Right atrium auricular region (tissue), 2 donors: Measurements from ENCODE around the gene OR6K2. TPM values are rescaled to one million over a fixed set of nuclear protein-coding genes. Genes with fewer than 3 reads are reported as not detected.

Experiments used
- DNase-seq: peaks from one replicate; pipeline ENCODE4 v3.0.0-alpha.2; 2019; ENCODE audit warnings: low spot score
- H3K27ac ChIP-seq, 2 donors: fragments of 200-600 bp; sonication (generic); 1 replicate in 1 of 2; 2 replicates in 1 of 2; pipeline ENCODE4 v1.5.1; 2016 to 2019
- H3K27me3 ChIP-seq, 2 donors: fragments of 200-600 bp; sonication (generic); one replicate each; pipeline versions ENCODE4 v1.5.1 to v1.6.0; 2017 to 2019
- H3K36me3 ChIP-seq: fragments of 200-600 bp; sonication (generic); one replicate; pipeline ENCODE4 v1.5.1; 2016
- H3K4me1 ChIP-seq, 2 donors: fragments of 200-600 bp; sonication (generic); one replicate each; pipeline versions ENCODE4 v1.5.1 to v1.6.0; 2017 to 2019
- H3K4me3 ChIP-seq, 2 donors: fragments of 200-600 bp; sonication (generic); 1 replicate in 1 of 2; 2 replicates in 1 of 2; pipeline ENCODE4 v1.5.1; 2017 to 2019; ENCODE audit warnings: mild to moderate bottlenecking in 1 of 2, moderate library complexity in 1 of 2
- H3K9me3 ChIP-seq, 2 donors: fragments of 200-600 bp; sonication (generic); one replicate each; pipeline ENCODE4 v1.5.1; 2019
- CTCF ChIP-seq, 2 donors: fragments of 200-600 bp; sonication (generic); IDR thresholded peaks; one replicate each; pipeline ENCODE4 v1.5.1; 2019; ENCODE audit warnings: antibody characterized with exemption in 2 of 2
- total RNA-seq, 2 donors: library from RNA; depleted of rRNA; stranded (reverse); fragments of >200 nt; gene quantifications; one replicate each; pipeline ENCODE4 v1.1.0, GENCODE V29; 2016

Gene OR6K2
- total RNA-seq, result not detected

DNA sequence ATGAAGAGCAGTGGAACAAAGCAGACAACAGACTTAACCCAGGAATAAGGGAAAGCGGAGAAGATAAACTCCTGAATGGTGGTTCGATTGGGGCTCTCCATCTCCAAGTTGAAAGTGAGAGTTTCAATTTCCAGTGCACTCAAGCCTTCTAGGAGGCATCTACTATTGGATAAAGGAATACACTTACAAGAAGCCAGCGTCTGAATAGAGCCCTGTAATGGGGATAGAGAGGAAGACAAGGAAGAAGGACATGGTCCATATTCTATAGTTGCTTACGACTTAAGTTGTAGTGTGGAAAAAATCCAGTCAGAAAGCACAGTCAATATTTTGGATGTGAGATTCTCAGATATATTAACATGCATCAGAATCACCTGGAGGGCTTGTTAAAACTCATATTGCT, at the start of gene OR6K2:
TSS of gene OR6K2 (minus strand) at position 101 of the 400 bp plus-strand sequence. CDS start at position 101, 0 bp downstream.
- Histone ChIP-seq H3K9me3 (no peaks in the 10 kb centered on the region), H3K27ac (no peak within 1 kb of the TSS), H3K36me3 (no peaks in the 10 kb centered on the region), H3K4me1 (no peaks in the 10 kb centered on the region), H3K27me3 (no peaks in the 10 kb centered on the region), H3K4me3 (no peak within 1 kb of the TSS)
- no peak for TF ChIP-seq CTCF (IDR thresholded peaks at IDR 0.05)
- DNase-seq, result no peak

- Histone ChIP-seq H3K27me3 (no peaks in the 10 kb centered on the region), H3K27ac (no peak overlapping the region), H3K4me3 (no peak overlapping the region), H3K9me3 (no peaks in the 10 kb centered on the region), H3K4me1 (no peaks in the 10 kb centered on the region), H3K36me3 (no peaks in the 10 kb centered on the region)
- no peak for DNase-seq
- no peak for TF ChIP-seq CTCF (IDR thresholded peaks at IDR 0.05)
Observed at GRCh38 chr1:158735848-158736247, 35.4 kb upstream of the OR6K2 start.

- TF ChIP-seq CTCF (IDR thresholded peaks at IDR 0.05), result no peak
- H3K9me3 ChIP-seq, result no peaks in the 10 kb centered on the region
- H3K4me3 ChIP-seq, result no peak overlapping the region
- H3K4me1 ChIP-seq, result no peaks in the 10 kb centered on the region
- no peak for DNase-seq
- H3K36me3 ChIP-seq, result no peaks in the 10 kb centered on the region
- H3K27me3 ChIP-seq, result no peaks in the 10 kb centered on the region
- no peak overlapping the region for H3K27ac ChIP-seq
Observed at GRCh38 chr1:158732524-158732923, 32.1 kb upstream of the OR6K2 start.

DNA sequence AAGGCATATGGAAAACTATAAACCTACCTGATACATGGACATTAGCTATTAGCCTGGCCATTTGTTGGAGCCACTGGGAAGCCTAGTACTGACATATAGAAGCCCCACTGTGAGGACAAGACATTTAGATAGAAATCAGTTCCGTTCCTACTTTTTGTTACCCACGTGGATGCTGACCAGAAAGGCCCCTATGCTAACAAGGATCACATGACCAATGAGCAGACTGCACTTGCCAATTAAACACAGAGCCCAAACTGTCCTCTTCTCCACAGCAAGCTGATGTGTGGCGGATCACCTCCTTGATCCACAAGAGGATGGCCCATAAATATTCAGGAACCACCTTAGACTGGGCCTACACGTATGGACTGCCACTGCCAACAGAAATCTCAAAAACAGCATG, 31.3 kb upstream of the OR6K2 start:
- no peak overlapping the region for H3K27ac ChIP-seq
- no peaks in the 10 kb centered on the region for H3K9me3 ChIP-seq
- no peaks in the 10 kb centered on the region for H3K27me3 ChIP-seq
- H3K36me3 ChIP-seq, result no peaks in the 10 kb centered on the region
- no peak overlapping the region for H3K4me3 ChIP-seq
- DNase-seq, result no peak
- no peaks in the 10 kb centered on the region for H3K4me1 ChIP-seq
- TF ChIP-seq CTCF (IDR thresholded peaks at IDR 0.05), result no peak

DNA sequence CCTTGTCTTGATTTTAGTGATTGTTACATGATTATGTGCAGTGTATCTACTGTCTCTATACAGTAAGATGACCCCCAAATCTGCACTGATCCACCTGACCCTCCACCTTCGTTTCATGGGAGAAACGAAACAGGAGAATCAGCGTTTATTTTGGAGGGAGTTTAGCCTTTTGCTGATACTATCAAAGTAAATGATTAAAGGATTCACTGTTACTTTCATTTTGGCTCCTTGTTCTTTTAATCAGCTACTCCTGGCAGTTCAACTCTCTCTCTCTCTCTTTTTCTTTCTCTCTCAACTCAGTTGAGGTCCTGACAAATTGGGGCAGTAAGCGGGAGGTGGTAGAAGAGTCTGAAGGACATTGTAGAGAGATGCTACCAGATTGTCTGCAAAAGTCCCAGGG, 30.0 kb upstream of the OR6K2 start:
- Histone ChIP-seq H3K4me3 (no peak overlapping the region), H3K27me3 (no peaks in the 10 kb centered on the region), H3K36me3 (no peaks in the 10 kb centered on the region), H3K27ac (no peak overlapping the region), H3K9me3 (no peaks in the 10 kb centered on the region), H3K4me1 (no peaks in the 10 kb centered on the region)
- no peak for DNase-seq
- no peak for TF ChIP-seq CTCF (IDR thresholded peaks at IDR 0.05)

- no peak for DNase-seq
- no peak overlapping the region for H3K4me3 ChIP-seq
- H3K27ac ChIP-seq, result no peak overlapping the region
- no peaks in the 10 kb centered on the region for H3K27me3 ChIP-seq
- H3K36me3 ChIP-seq, result no peaks in the 10 kb centered on the region
- H3K4me1 ChIP-seq, result no peaks in the 10 kb centered on the region
- H3K9me3 ChIP-seq, result no peaks in the 10 kb centered on the region
- no peak for TF ChIP-seq CTCF (IDR thresholded peaks at IDR 0.05)
Observed at GRCh38 chr1:158728510-158729225, 28.2 kb upstream of the OR6K2 start.
